HL-60 (cell line): ENCODE results near the gene CD300LF.

Source experiments
- DNase-seq, 2 experiments: peaks; one replicate each; pipeline ENCODE4 v3.0.0-alpha.2; 2010 to 2020; ENCODE audit warnings: low read depth in 1 of 2, low spot score in 1 of 2
- H3K27ac ChIP-seq: fragments of 250-450 bp; sonication (Bioruptor Pico); replicated peaks from 2 replicates; pipeline ENCODE4 v1.5.1; 2020; ENCODE audit warnings: mild to moderate bottlenecking, moderate library complexity
- H3K27me3 ChIP-seq: fragments of 250-450 bp; sonication (Bioruptor Pico); 2 replicates; pipeline ENCODE4 v1.5.1; 2021; ENCODE audit warnings: mild to moderate bottlenecking, moderate library complexity; ENCODE audit not compliant: insufficient read depth, poor library complexity, severe bottlenecking
- H3K4me3 ChIP-seq: replicated peaks from 2 replicates; pipeline ENCODE4 v1.5.1; 2011; ENCODE audit warnings: mild to moderate bottlenecking, control low read depth, low read length; ENCODE audit not compliant: insufficient read depth
- CTCF ChIP-seq: IDR thresholded peaks from one replicate; pipeline ENCODE4 v1.5.1; 2011; ENCODE audit warnings: low read length, control low read depth, inconsistent platforms; ENCODE audit not compliant: insufficient read depth
- GABPA ChIP-seq: IDR thresholded peaks from 2 replicates; pipeline ENCODE4 v1.6.1; 2012; ENCODE audit warnings: low read depth
- POLR2AphosphoS5 ChIP-seq: IDR thresholded peaks from 2 replicates; pipeline ENCODE4 v1.6.1; 2012; ENCODE audit warnings: low read depth
- REST ChIP-seq: IDR thresholded peaks from 2 replicates; pipeline ENCODE4 v1.6.1; 2012; ENCODE audit warnings: low read depth; ENCODE audit not compliant: insufficient replicate concordance
- SPI1 ChIP-seq: IDR thresholded peaks from 2 replicates; pipeline ENCODE4 v1.6.1; 2012; ENCODE audit warnings: low read depth, mild to moderate bottlenecking, borderline replicate concordance

Gene CD300LF

GRCh38 chr17:74750327-74751069 is 37.8 kb upstream of the CD300LF start:
- Histone ChIP-seq H3K27me3 (no peaks in the 10 kb centered on the region), H3K27ac (peak overlapping the region; percentile 83), H3K4me3 (peak overlapping the region; percentile 93)
- no peak for TF ChIP-seq GABPA
- no peak for TF ChIP-seq REST
- TF ChIP-seq CTCF, result no peak
- no peak for TF ChIP-seq POLR2AphosphoS5
- no peak for TF ChIP-seq SPI1
- no peak for DNase-seq

GRCh38 chr17:74750039-74750326 is 37.3 kb upstream of the CD300LF start:
- peak overlapping the region; percentile 83 for H3K27ac ChIP-seq
- H3K4me3 ChIP-seq, result peak overlapping the region; percentile 93
- DNase-seq, result no peak
- no peaks in the 10 kb centered on the region for H3K27me3 ChIP-seq
- no peak for TF ChIP-seq SPI1
- no peak for TF ChIP-seq REST
- no peak for TF ChIP-seq POLR2AphosphoS5
- no peak for TF ChIP-seq GABPA
- TF ChIP-seq CTCF, result no peak

- TF ChIP-seq REST, result no peak
- H3K27ac ChIP-seq, result peak overlapping the region; percentile 83
- H3K4me3 ChIP-seq, result peak overlapping the region; percentile 93
- no peaks in the 10 kb centered on the region for H3K27me3 ChIP-seq
- no peak for DNase-seq
These were observed 36.7 kb upstream of the CD300LF start for GRCh38 chr17:74749279-74750038.
